Pancreas (tissue), 10 donors: ENCODE data around the gene MYH10. TPM values are rescaled to one million over a fixed set of nuclear protein-coding genes. Genes with fewer than 3 reads are reported as not detected.

Experiments used
- ATAC-seq, 4 donors: fragments of 200-7000 bp; cut with Tn5 transposase; one replicate each; pipeline versions ENCODE4 v1.8.0 to v1.9.1; 2020; ENCODE audit warnings: mild to moderate bottlenecking in 4 of 4, moderate library complexity in 4 of 4
- DNase-seq, 6 donors: peaks; one replicate each; pipeline ENCODE4 v3.0.0-alpha.2; 2020
- FAIRE-seq: peaks from 2 replicates; lab custom pipeline; 2012; peaks lifted over from hg19 to GRCh38; lab: Jason Lieb, UNC
- H3K27ac ChIP-seq, 4 donors: fragments of 200-600 bp; sonication (generic); 1 replicate in 3 of 4; 2 replicates in 1 of 4; pipeline versions ENCODE4 v1.5.0 to v1.8.0; 2020
- H3K27me3 ChIP-seq, 4 donors: fragments of 200-600 bp; one replicate each; pipeline ENCODE4 v1.8.0; 2021
- H3K36me3 ChIP-seq, 3 donors: fragments of 200-600 bp; sonication (generic) in 1 of 3; one replicate each; pipeline versions ENCODE4 v1.5.0 to v1.8.0; 2020 to 2021
- H3K4me1 ChIP-seq, 3 donors: fragments of 200-600 bp; one replicate each; pipeline ENCODE4 v1.8.0; 2021
- H3K4me3 ChIP-seq, 4 donors: fragments of 200-600 bp; sonication (generic) in 2 of 4; one replicate each; pipeline versions ENCODE4 v1.5.0 to v1.8.0; 2020 to 2021
- H3K9me3 ChIP-seq, 4 donors: fragments of 200-600 bp; one replicate each; pipeline ENCODE4 v1.8.0; 2021
- CTCF ChIP-seq, 4 donors: fragments of 200-600 bp; sonication (generic) in 3 of 4; IDR thresholded peaks; one replicate each; pipeline versions ENCODE4 v1.5.0 to v1.8.0; 2021; ENCODE audit warnings: antibody characterized with exemption in 4 of 4
- WGBS, 2 donors: extraction: QIAGEN DNeasy Blood & Tissue Kit; methylation state at CpG; one replicate each; pipeline ENCODE4 v1.1.7; 2013; 5-methylcytosine and 5-hydroxymethylcytosine counted together
- intact Hi-C, 3 donors: fragments of 100-400 bp; cut with DNase I; formaldehyde crosslinking; loops; one replicate each; pipeline versions ENCODE4 v1.11.1 to v1.14.2; 2022
- polyA plus RNA-seq, 2 donors: library from polyadenylated mRNA; stranded (reverse); fragments of 200-250 nt; gene quantifications; one replicate each; pipeline ENCODE4 v1.2.3, GENCODE V29; 2013
- total RNA-seq, 6 donors: library from RNA; stranded (reverse); fragmentation: NEBNext Ultra II Directional in 4 of 6; extraction: Animal tissue kit (Norgen Biotek cat#: 25700) in 4 of 6; gene quantifications; one replicate each; pipeline versions ENCODE4 v1.2.1 to v1.2.4, GENCODE V29; 2021 to 2023
- donor health status: healthy with polysubstance abuse.
- donor health status: DM: no; HTN: no; CAD: no; lungs with moderate emphysema.
- donor health status: DM: no; HTN: no; CAD: no.
- donor health status: control.
- donor health status: control.
- donor health status: Bipolar disorder and iron deficiency.
- donor health status: DM: yes; HTN: yes; CAD: no.
- donor health status: DM: no; HTN: no; CAD: no.
- donor health status: DM: no; HTN: no; CAD: no.
- donor health status: DM: yes; HTN: yes; CAD: no.

Gene MYH10
- total and polyA plus RNA-seq, 8 donors: 4.6 to 28.0 (median 11.3) TPM

GRCh38 chr17:8467527-8467926 is 163.0 kb downstream of the MYH10 start:
- Histone ChIP-seq H3K9me3 (no peaks in the 10 kb centered on the region), H3K27me3 (no peaks in the 10 kb centered on the region), H3K27ac (no peak overlapping the region), H3K4me3 (no peak overlapping the region), H3K4me1 (no peaks in the 10 kb centered on the region), H3K36me3 (peaks cover 3 to 33% (median 10%) of the 10 kb centered on the region in 3 donors)
- WGBS, 2 donors: 84 to 85% methylated on average over 16 of the region's 16 CpGs
- DNase-seq (no peak), ATAC-seq (no peak), FAIRE-seq (no peak)
- TF ChIP-seq CTCF (IDR thresholded peaks at IDR 0.05): no peak
- intact Hi-C loops: no loop called here

GRCh38 chr17:8466873-8467272 is 163.7 kb downstream of the MYH10 start:
- H3K4me3 ChIP-seq: no peak overlapping the region
- ATAC-seq (no peak), DNase-seq (no peak), FAIRE-seq (no peak)
- no peaks in the 10 kb centered on the region for H3K4me1 ChIP-seq
- peaks cover 3 to 37% (median 10%) of the 10 kb centered on the region in 3 donors for H3K36me3 ChIP-seq
- H3K27ac ChIP-seq: no peak overlapping the region
- H3K9me3 ChIP-seq: no peaks in the 10 kb centered on the region
- intact Hi-C loops: no loop called here
- TF ChIP-seq CTCF (IDR thresholded peaks at IDR 0.05): no peak
- WGBS, 2 donors: 93 to 95% methylated on average over 21 of the region's 21 CpGs
- no peaks in the 10 kb centered on the region for H3K27me3 ChIP-seq

GRCh38 chr17:8466456-8466855 is 164.1 kb downstream of the MYH10 start:
- Histone ChIP-seq H3K27ac (no peak overlapping the region), H3K9me3 (no peaks in the 10 kb centered on the region), H3K4me1 (no peaks in the 10 kb centered on the region), H3K36me3 (peaks cover 3 to 40% (median 10%) of the 10 kb centered on the region in 3 donors), H3K27me3 (no peaks in the 10 kb centered on the region), H3K4me3 (no peak overlapping the region)
- FAIRE-seq (no peak), ATAC-seq (no peak), DNase-seq (no peak)
- WGBS, 2 donors: 79 to 90% methylated on average over 3 of the region's 3 CpGs
- intact Hi-C loops: no loop called here
- TF ChIP-seq CTCF (IDR thresholded peaks at IDR 0.05): no peak

- intact Hi-C loops: no loop called here
- Histone ChIP-seq H3K4me3 (no peak overlapping the region), H3K4me1 (no peaks in the 10 kb centered on the region), H3K36me3 (peaks cover 3 to 42% (median 10%) of the 10 kb centered on the region in 3 donors), H3K27me3 (no peaks in the 10 kb centered on the region), H3K27ac (no peak overlapping the region), H3K9me3 (no peaks in the 10 kb centered on the region)
- WGBS, 2 donors: 84 to 87% methylated on average over 12 of the region's 12 CpGs
- TF ChIP-seq CTCF (IDR thresholded peaks at IDR 0.05): no peak
- no peak for FAIRE-seq
- ATAC-seq: no peak
- DNase-seq: no peak
Measured at GRCh38 chr17:8465759-8466158, 164.8 kb downstream of the MYH10 start.

GRCh38 chr17:8465356-8465755 is 165.2 kb downstream of the MYH10 start:
- WGBS, 2 donors: 78% methylated on average over 8 of the region's 8 CpGs
- no peaks in the 10 kb centered on the region for H3K27me3 ChIP-seq
- H3K9me3 ChIP-seq: no peaks in the 10 kb centered on the region
- no peak overlapping the region for H3K27ac ChIP-seq
- no peak for TF ChIP-seq CTCF (IDR thresholded peaks at IDR 0.05)
- no peak for DNase-seq
- no peaks in the 10 kb centered on the region for H3K4me1 ChIP-seq
- peaks cover 3 to 46% (median 10%) of the 10 kb centered on the region in 3 donors for H3K36me3 ChIP-seq
- ATAC-seq: no peak
- no peak for FAIRE-seq
- intact Hi-C loops: no loop called here
- H3K4me3 ChIP-seq: no peak overlapping the region
